Body of pancreas (tissue), 4 donors: ENCODE measurements around the gene CPT1B. TPM values are rescaled to one million over a fixed set of nuclear protein-coding genes. Genes with fewer than 3 reads are reported as not detected.

Experiments used
- ATAC-seq: fragments of 150-250 bp; one replicate; pipeline ENCODE4 v1.9.1; 2016
- DNase-seq, 4 donors: peaks; one replicate each; pipeline ENCODE4 v3.0.0-alpha.2; 2019
- H3K27ac ChIP-seq, 4 donors: fragments of 200-600 bp; sonication (generic); 1 replicate in 3 of 4; 2 replicates in 1 of 4; pipeline versions ENCODE4 v1.5.1 to v1.6.1; 2016 to 2019; ENCODE audit warnings: mild to moderate bottlenecking in 1 of 4, mixed read lengths in 1 of 4, moderate library complexity in 1 of 4
- H3K27me3 ChIP-seq, 2 donors: fragments of 200-600 bp; sonication (generic); one replicate each; pipeline ENCODE4 v1.6.0; 2016; ENCODE audit warnings: mild to moderate bottlenecking in 1 of 2
- H3K36me3 ChIP-seq, 2 donors: fragments of 200-600 bp; sonication (generic); replicated peaks in 1 of 2; 2 replicates each; pipeline ENCODE4 v1.5.1; 2016; ENCODE audit warnings: low read depth in 2 of 2; ENCODE audit not compliant: insufficient read depth in 1 of 2
- H3K4me1 ChIP-seq: fragments of 200-600 bp; sonication (generic); one replicate; pipeline ENCODE4 v1.6.0; 2016
- H3K4me3 ChIP-seq, 2 donors: fragments of 200-600 bp; sonication (generic); 1 replicate in 1 of 2; 2 replicates in 1 of 2; pipeline ENCODE4 v1.5.1; 2016 to 2019
- H3K9me3 ChIP-seq, 3 donors: fragments of 200-600 bp; sonication (generic); 1 replicate in 2 of 3; 2 replicates in 1 of 3; pipeline ENCODE4 v1.5.1; 2016
- CTCF ChIP-seq, 7 experiments: fragments of 450-650 bp in 4 of 7; fragments of 200-600 bp in 3 of 7; sonication (generic) in 3 of 7; IDR thresholded peaks; one replicate each; pipeline ENCODE4 v1.5.1; 2016 to 2019; ENCODE audit warnings: antibody characterized with exemption in 7 of 7
- POLR2A ChIP-seq, 3 donors: fragments of 450-650 bp; IDR thresholded peaks; one replicate each; pipeline ENCODE4 v1.6.1; 2016; ENCODE audit warnings: antibody characterized with exemption in 3 of 3, mild to moderate bottlenecking in 2 of 3
- WGBS, 2 donors: methylation state at CpG; one replicate each; pipeline ENCODE4 v1.1.5; 2017; 5-methylcytosine and 5-hydroxymethylcytosine counted together
- intact Hi-C: fragments of 100-400 bp; cut with DNase I; formaldehyde crosslinking; loops from one replicate; pipeline ENCODE4 v1.15.1; 2023
- total RNA-seq, 2 donors: library from RNA; depleted of rRNA; stranded (reverse); fragments of >200 nt; gene quantifications; one replicate each; pipeline ENCODE4 v1.1.0, GENCODE V29; 2016

The CPT1B gene
- total RNA-seq, 2 donors from 2014 or later, result 8.3 to 34.9 TPM

GRCh38 chr22:50612168-50612527 lies 33.9 kb upstream of the CPT1B start:
- no peaks in the 10 kb centered on the region for H3K27me3 ChIP-seq
- H3K4me1 ChIP-seq, result peaks cover 9% of the 10 kb centered on the region
- H3K36me3 ChIP-seq, result no peaks in the 10 kb centered on the region
- no peak for TF ChIP-seq CTCF (IDR thresholded peaks at IDR 0.05)
- no peak for TF ChIP-seq POLR2A (IDR thresholded peaks at IDR 0.05)
- intact Hi-C loops, result no loop called here
- no peak overlapping the region for H3K27ac ChIP-seq
- H3K9me3 ChIP-seq, result no peaks in the 10 kb centered on the region
- H3K4me3 ChIP-seq, result no peak overlapping the region
- WGBS, 2 donors, result 48 to 71% methylated on average over 6 of the region's 6 CpGs
- DNase-seq, result no peak
- no peak for ATAC-seq

- H3K27me3 ChIP-seq, result no peaks in the 10 kb centered on the region
- 82 to 87% methylated on average over 16 to 26 of the region's 26 CpGs for WGBS, 2 donors
- no peaks in the 10 kb centered on the region for H3K9me3 ChIP-seq
- TF ChIP-seq POLR2A (IDR thresholded peaks at IDR 0.05), result no peak
- TF ChIP-seq CTCF (IDR thresholded peaks at IDR 0.05), result no peak
- no peak for DNase-seq
- no peak for ATAC-seq
- H3K27ac ChIP-seq, result no peak overlapping the region
- H3K4me1 ChIP-seq, result peaks cover 9% of the 10 kb centered on the region
- no peaks in the 10 kb centered on the region for H3K36me3 ChIP-seq
- intact Hi-C loops, result no loop called here
- H3K4me3 ChIP-seq, result no peak overlapping the region
Observed at GRCh38 chr22:50611341-50612060, 33.3 kb upstream of the CPT1B start.

GRCh38 chr22:50610581-50610980 lies 32.4 kb upstream of the CPT1B start:
- Histone ChIP-seq H3K27me3 (no peaks in the 10 kb centered on the region), H3K4me1 (peaks cover 9% of the 10 kb centered on the region), H3K27ac (no peak overlapping the region), H3K4me3 (no peak overlapping the region), H3K36me3 (no peaks in the 10 kb centered on the region), H3K9me3 (no peaks in the 10 kb centered on the region)
- WGBS, 2 donors, result 69 to 74% methylated on average over 9 to 17 of the region's 17 CpGs
- no peak for TF ChIP-seq POLR2A (IDR thresholded peaks at IDR 0.05)
- no peak for TF ChIP-seq CTCF (IDR thresholded peaks at IDR 0.05)
- DNase-seq (no peak), ATAC-seq (no peak)
- intact Hi-C loops, result no loop called here

- Histone ChIP-seq H3K9me3 (no peaks in the 10 kb centered on the region), H3K27me3 (no peaks in the 10 kb centered on the region), H3K4me1 (peaks cover 9% of the 10 kb centered on the region), H3K36me3 (no peaks in the 10 kb centered on the region), H3K4me3 (no peak overlapping the region), H3K27ac (no peak overlapping the region)
- ATAC-seq (no peak), DNase-seq (no peak)
- 76 to 84% methylated on average over 11 of the region's 11 CpGs for WGBS, 2 donors
- intact Hi-C loops, result no loop called here
- TF ChIP-seq CTCF (IDR thresholded peaks at IDR 0.05), result no peak
- no peak for TF ChIP-seq POLR2A (IDR thresholded peaks at IDR 0.05)
Observed at GRCh38 chr22:50610041-50610451, 31.8 kb upstream of the CPT1B start.

GRCh38 chr22:50609599-50609998 lies 31.4 kb upstream of the CPT1B start:
- Histone ChIP-seq H3K36me3 (no peaks in the 10 kb centered on the region), H3K4me1 (peaks cover 9% of the 10 kb centered on the region), H3K27ac (no peak overlapping the region), H3K27me3 (no peaks in the 10 kb centered on the region), H3K4me3 (no peak overlapping the region), H3K9me3 (no peaks in the 10 kb centered on the region)
- no peak for TF ChIP-seq CTCF (IDR thresholded peaks at IDR 0.05)
- no peak for TF ChIP-seq POLR2A (IDR thresholded peaks at IDR 0.05)
- intact Hi-C loops, result no loop called here
- no peak for DNase-seq
- ATAC-seq, result no peak
- 68 to 76% methylated on average over 6 to 12 of the region's 12 CpGs for WGBS, 2 donors
